ENCODE measurements around the gene UVSSA. TPM values are rescaled to one million over a fixed set of nuclear protein-coding genes. Genes with fewer than 3 reads are reported as not detected.

UVSSA gene
- total RNA-seq, 2 experiments from 2014 or later: 18.6 to 20.2 TPM

- no peak within 1 kb of the TSS for H3K4me3 Mint-ChIP-seq
- no peak for ATAC-seq
- H3K9me3 Mint-ChIP-seq: no peaks in the 10 kb centered on the region
- H3K27ac Mint-ChIP-seq: no peak within 1 kb of the TSS
- H3K4me1 Mint-ChIP-seq (ENCODE audit: low read depth): peaks cover 7% of the 10 kb centered on the region
- ChIA-PET POLR2A (no interaction called here), CTCF (no interaction called here)
- no peak for TF ChIP-seq CTCF (IDR thresholded peaks at IDR 0.05)
- no peaks in the 10 kb centered on the region for H3K36me3 Mint-ChIP-seq (ENCODE audit: low read depth)
- intact Hi-C loops (cut with micrococcal nuclease): no loop called here
- no peak for DNase-seq
- H3K27me3 Mint-ChIP-seq: peaks cover 58% of the 10 kb centered on the region
These were observed 59.5 kb downstream of the UVSSA start, which contains the start of gene NKX1-1 for GRCh38 chr4:1406394-1406980. TSS of gene NKX1-1 (minus strand) at chr4:1406442. CDS start at chr4:1406442, 0 bp downstream.

GRCh38 chr4:1406981-1407656 lies 60.1 kb downstream of the UVSSA start:
- ATAC-seq (no peak), DNase-seq (no peak)
- ChIA-PET CTCF (interaction anchor here (1.5 kb wide), 1 partner anchor 105 kb away, joined by 4 read pairs; no protein-coding TSS in a partner anchor), POLR2A (no interaction called here)
- Mint-ChIP-seq H3K9me3 (no peaks in the 10 kb centered on the region), H3K27ac (no peak overlapping the region), H3K4me1 (ENCODE audit: low read depth) (peaks cover 7% of the 10 kb centered on the region), H3K4me3 (no peak overlapping the region), H3K27me3 (peaks cover 59% of the 10 kb centered on the region), H3K36me3 (ENCODE audit: low read depth) (no peaks in the 10 kb centered on the region)
- TF ChIP-seq CTCF (IDR thresholded peaks at IDR 0.05): no peak
- intact Hi-C loops (cut with micrococcal nuclease): no loop called here

GRCh38 chr4:1407657-1408333 lies 60.8 kb downstream of the UVSSA start:
- DNase-seq (no peak), ATAC-seq (no peak)
- Mint-ChIP-seq H3K27me3 (peaks cover 60% of the 10 kb centered on the region), H3K9me3 (no peaks in the 10 kb centered on the region), H3K4me1 (ENCODE audit: low read depth) (peaks cover 7% of the 10 kb centered on the region), H3K27ac (no peak overlapping the region), H3K36me3 (ENCODE audit: low read depth) (no peaks in the 10 kb centered on the region), H3K4me3 (no peak overlapping the region)
- intact Hi-C loops (cut with micrococcal nuclease): no loop called here
- CTCF ChIA-PET: interaction anchor here (1.5 kb wide), 1 partner anchor 105 kb away, joined by 4 read pairs; no protein-coding TSS in a partner anchor
- no peak for TF ChIP-seq CTCF (IDR thresholded peaks at IDR 0.05)
- POLR2A ChIA-PET: no interaction called here

GRCh38 chr4:1408418-1408817 lies 61.4 kb downstream of the UVSSA start:
- DNase-seq (no peak), ATAC-seq (no peak)
- TF ChIP-seq CTCF (IDR thresholded peaks at IDR 0.05): no peak
- H3K4me3 Mint-ChIP-seq: no peak overlapping the region
- ChIA-PET CTCF (interaction anchor here (1.5 kb wide), 1 partner anchor 104 kb away, joined by 4 read pairs; no protein-coding TSS in a partner anchor), POLR2A (no interaction called here)
- intact Hi-C loops (cut with micrococcal nuclease): no loop called here
- H3K36me3 Mint-ChIP-seq (ENCODE audit: low read depth): no peaks in the 10 kb centered on the region
- H3K4me1 Mint-ChIP-seq (ENCODE audit: low read depth): peaks cover 7% of the 10 kb centered on the region
- no peak overlapping the region for H3K27ac Mint-ChIP-seq
- H3K9me3 Mint-ChIP-seq: no peaks in the 10 kb centered on the region
- H3K27me3 Mint-ChIP-seq: peaks cover 65% of the 10 kb centered on the region

GRCh38 chr4:1409079-1409478 lies 62.1 kb downstream of the UVSSA start:
- POLR2A ChIA-PET: no interaction called here
- Mint-ChIP-seq H3K9me3 (no peaks in the 10 kb centered on the region), H3K36me3 (ENCODE audit: low read depth) (no peaks in the 10 kb centered on the region), H3K4me1 (ENCODE audit: low read depth) (peaks cover 7% of the 10 kb centered on the region), H3K4me3 (no peak overlapping the region), H3K27ac (no peak overlapping the region), H3K27me3 (peaks cover 65% of the 10 kb centered on the region)
- no peak for DNase-seq
- no peak for ATAC-seq
- CTCF ChIA-PET: no interaction called here
- TF ChIP-seq CTCF (IDR thresholded peaks at IDR 0.05): no peak
- intact Hi-C loops (cut with micrococcal nuclease): no loop called here

All from activated CD8-positive, alpha-beta T cell treated with anti-CD3 and anti-CD28 coated beads for 36 hours (primary cell).